Panc1 (cell line): ENCODE results near the gene ALDH4A1. TPM values are rescaled to one million over a fixed set of nuclear protein-coding genes. Genes with fewer than 3 reads are reported as not detected.
A peak's percentile ranks its signal among the peaks of the same experiment; 100 is the strongest.

Experiments used
- ATAC-seq: fragments of 200-7000 bp; cut with Tn5 transposase; 2 replicates; pipeline ENCODE4 v1.9.1; 2020; ENCODE audit warnings: mild to moderate bottlenecking, moderate library complexity
- BruUV-seq: library from RNA; stranded (reverse); fragments of 400-500 nt; replicated peaks from 2 replicates; lab custom pipeline; 2021; lab: Mats Ljungman, UMichigan
- CTCF ChIA-PET: fragments of 300-600 bp; sonication (Branson Sonifier 250); formaldehyde crosslinking; loops from one replicate; lab custom pipeline; 2022; ENCODE audit warnings: antibody characterized with exemption; lab: Charles Lee
- POLR2A ChIA-PET: fragments of 300-600 bp; sonication (Branson Sonifier 250); formaldehyde crosslinking; loops from one replicate; lab custom pipeline; 2022; ENCODE audit warnings: antibody characterized with exemption; lab: Charles Lee
- DNase-seq: peaks from one replicate; pipeline ENCODE4 v3.0.0-alpha.2; 2010; ENCODE audit warnings: low read depth, low spot score
- H3K27ac ChIP-seq: 2 replicates; pipeline ENCODE4 v1.5.1; 2011; ENCODE audit warnings: mild to moderate bottlenecking, low read length, inconsistent platforms
- H3K27me3 ChIP-seq: fragments of 200-500 bp; sonication (Bioruptor generic); 2 replicates; pipeline ENCODE4 v1.6.0; 2014; ENCODE audit warnings: low read length, inconsistent platforms; ENCODE audit not compliant: control insufficient read depth, insufficient read depth
- H3K36me3 ChIP-seq: fragments of 200-500 bp; sonication (Bioruptor generic); 2 replicates; pipeline ENCODE4 v1.5.1; 2014; ENCODE audit warnings: inconsistent platforms, mild to moderate bottlenecking, low read length, moderate library complexity; ENCODE audit not compliant: control insufficient read depth, insufficient read depth
- H3K4me1 ChIP-seq: 2 replicates; pipeline ENCODE4 v1.5.1; 2011; ENCODE audit warnings: inconsistent platforms, mild to moderate bottlenecking, low read length, moderate library complexity; ENCODE audit not compliant: control insufficient read depth, insufficient read depth
- H3K4me3 ChIP-seq, 2 experiments: 2 replicates each; pipeline ENCODE4 v1.5.1; 2011 to 2012; ENCODE audit warnings: low read depth in 2 of 2, low read length in 2 of 2, mild to moderate bottlenecking in 2 of 2, inconsistent platforms in 1 of 2, moderate library complexity in 1 of 2
- H3K9me3 ChIP-seq: fragments of 200-500 bp; sonication (Bioruptor generic); 2 replicates; pipeline ENCODE4 v1.5.1; 2014; ENCODE audit warnings: low read depth, mild to moderate bottlenecking, inconsistent platforms, low read length, moderate library complexity; ENCODE audit not compliant: control insufficient read depth, insufficient read depth
- POLR2AphosphoS5 ChIP-seq: IDR thresholded peaks from 2 replicates; pipeline ENCODE4 v1.6.1; 2012; ENCODE audit warnings: mild to moderate bottlenecking, low read depth, low read length, moderate library complexity
- REST ChIP-seq, 2 experiments: IDR thresholded peaks; 2 replicates each; pipeline ENCODE4 v1.6.1; 2011 to 2012; ENCODE audit warnings: low read depth in 2 of 2, control low read depth in 1 of 2, low read length in 1 of 2, mild to moderate bottlenecking in 1 of 2, moderate library complexity in 1 of 2; ENCODE audit not compliant: insufficient read depth in 1 of 2
- SIN3A ChIP-seq: IDR thresholded peaks from 2 replicates; pipeline ENCODE4 v1.6.1; 2012; ENCODE audit warnings: low read depth, mild to moderate bottlenecking, low read length, moderate library complexity, borderline replicate concordance; ENCODE audit not compliant: insufficient read depth
- TCF7L2 ChIP-seq: IDR thresholded peaks from 2 replicates; pipeline ENCODE4 v1.6.1; 2011; ENCODE audit warnings: mild to moderate bottlenecking, low read depth, low read length, inconsistent platforms
- in situ Hi-C: cut with HindIII; loops from 2 replicates; pipeline ENCODE4 v1.10.0; 2016; ENCODE audit warnings: low sequenced_read_pairs, low pct_unique_long_range_greater_than_20kb
- intact Hi-C: fragments of 100-400 bp; cut with micrococcal nuclease; formaldehyde crosslinking; loops from one replicate; pipeline ENCODE4 v1.10.0; 2022; ENCODE audit not compliant: unreplicated experiment
- total RNA-seq: library from RNA; stranded (reverse); gene quantifications from one replicate; pipeline ENCODE4 v1.2.1, GENCODE V29; 2021; ENCODE audit not compliant: unreplicated experiment
- TF ChIP-seq, protein P1 (sequence below): fragments of 450-650 bp; IDR thresholded peaks from 2 replicates; pipeline ENCODE4 v1.5.1; 2017; ENCODE audit warnings: mild to moderate bottlenecking

The ALDH4A1 gene
- total RNA-seq, 1 experiment from 2014 or later, result 21.7 TPM

DNA sequence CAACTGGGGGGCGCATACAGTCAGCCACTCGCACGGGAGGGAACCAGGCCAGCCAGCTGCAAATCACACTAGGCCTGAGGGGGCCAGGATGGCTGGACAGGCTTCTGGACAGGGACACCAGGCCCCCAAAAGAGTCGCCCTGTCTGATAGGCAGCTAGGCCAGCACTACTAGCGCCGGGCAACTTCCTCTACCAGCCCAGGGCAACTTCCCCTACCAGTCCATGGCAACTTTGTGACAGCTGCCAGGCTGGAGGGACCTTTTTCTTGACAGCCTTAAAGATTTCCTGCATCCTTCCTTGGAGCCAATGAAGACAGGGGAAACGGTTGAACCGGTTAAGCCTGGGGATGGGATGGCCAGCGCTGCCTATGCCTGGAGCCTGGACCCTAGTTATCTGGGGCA is 49.1 kb upstream of the ALDH4A1 start:
- no peak for TF ChIP-seq REST (IDR thresholded peaks at IDR 0.05; ENCODE audit: insufficient read depth in 1 of 2, low read depth in 2 of 2, low read length in 1 of 2)
- TF ChIP-seq, protein P1, sequence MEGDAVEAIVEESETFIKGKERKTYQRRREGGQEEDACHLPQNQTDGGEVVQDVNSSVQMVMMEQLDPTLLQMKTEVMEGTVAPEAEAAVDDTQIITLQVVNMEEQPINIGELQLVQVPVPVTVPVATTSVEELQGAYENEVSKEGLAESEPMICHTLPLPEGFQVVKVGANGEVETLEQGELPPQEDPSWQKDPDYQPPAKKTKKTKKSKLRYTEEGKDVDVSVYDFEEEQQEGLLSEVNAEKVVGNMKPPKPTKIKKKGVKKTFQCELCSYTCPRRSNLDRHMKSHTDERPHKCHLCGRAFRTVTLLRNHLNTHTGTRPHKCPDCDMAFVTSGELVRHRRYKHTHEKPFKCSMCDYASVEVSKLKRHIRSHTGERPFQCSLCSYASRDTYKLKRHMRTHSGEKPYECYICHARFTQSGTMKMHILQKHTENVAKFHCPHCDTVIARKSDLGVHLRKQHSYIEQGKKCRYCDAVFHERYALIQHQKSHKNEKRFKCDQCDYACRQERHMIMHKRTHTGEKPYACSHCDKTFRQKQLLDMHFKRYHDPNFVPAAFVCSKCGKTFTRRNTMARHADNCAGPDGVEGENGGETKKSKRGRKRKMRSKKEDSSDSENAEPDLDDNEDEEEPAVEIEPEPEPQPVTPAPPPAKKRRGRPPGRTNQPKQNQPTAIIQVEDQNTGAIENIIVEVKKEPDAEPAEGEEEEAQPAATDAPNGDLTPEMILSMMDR, result no peak
- ChIA-PET POLR2A (no interaction called here), CTCF (interaction anchor here (1.0 kb wide), 1 partner anchor 38 kb away, joined by 3 read pairs; no protein-coding TSS in a partner anchor)
- no TSS peak for BruUV-seq
- peaks cover 67% of the 10 kb centered on the region for H3K4me1 ChIP-seq
- H3K36me3 ChIP-seq, result no peaks in the 10 kb centered on the region
- H3K27me3 ChIP-seq, result no peaks in the 10 kb centered on the region
- H3K4me3 ChIP-seq, result peak overlapping the region; percentile 71 to 85
- intact Hi-C loops, result loop anchor here (5.0 to 10.0 kb wide), 3 partner anchors 39 to 123 kb away; no protein-coding TSS in a partner anchor
- DNase-seq (no peak), ATAC-seq (no peak)
- in situ Hi-C loops, result no loop called here
- peak overlapping the region; percentile 89 for H3K27ac ChIP-seq
- H3K9me3 ChIP-seq, result no peaks in the 10 kb centered on the region

DNA sequence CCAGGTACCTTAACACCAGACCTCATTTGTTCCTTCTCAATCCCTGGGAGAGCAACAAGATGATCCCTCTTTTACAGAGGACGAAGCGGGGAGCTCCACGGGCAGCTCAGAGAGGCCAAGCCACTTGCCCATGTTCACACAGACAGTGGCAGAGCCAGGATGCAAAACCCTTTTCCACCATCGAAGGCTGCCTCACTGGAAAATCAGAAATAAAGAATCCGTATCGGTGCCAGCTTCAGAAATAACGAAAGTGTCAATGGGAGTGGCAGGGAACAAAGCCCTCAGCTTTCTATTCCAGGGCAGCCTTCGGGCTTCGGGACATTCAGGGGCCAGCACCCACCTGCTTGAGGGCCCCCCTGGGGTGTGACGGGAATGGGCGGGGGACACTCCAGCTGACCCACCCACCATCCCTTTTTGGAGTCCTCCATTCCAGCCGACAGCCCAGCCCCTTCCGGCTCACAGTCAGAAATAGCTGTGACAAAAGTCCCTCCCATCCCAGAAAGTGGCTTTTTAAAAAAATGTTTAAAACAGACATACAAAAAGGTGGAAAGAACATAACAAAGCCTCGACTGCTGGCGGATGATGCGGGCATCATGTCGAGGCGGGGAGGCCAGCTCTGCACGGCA is 48.2 kb upstream of the ALDH4A1 start:
- TF ChIP-seq, protein P1, result no peak
- TF ChIP-seq SIN3A, result no peak
- no peak for TF ChIP-seq TCF7L2
- no peak for TF ChIP-seq POLR2AphosphoS5
- no peak for TF ChIP-seq REST (IDR thresholded peaks at IDR 0.05; ENCODE audit: insufficient read depth in 1 of 2, low read depth in 2 of 2, low read length in 1 of 2)
- peak overlapping the region; percentile 89 for H3K27ac ChIP-seq
- ATAC-seq (peak; percentile 30), DNase-seq (no peak)
- CTCF ChIA-PET, result interaction anchor here (0.6 to 1.5 kb wide), 3 partner anchors 12 to 37 kb away, joined by 3 to 4 read pairs (median 4); no protein-coding TSS in a partner anchor
- H3K4me3 ChIP-seq, result peak overlapping the region; percentile 71 to 85
- in situ Hi-C loops, result no loop called here
- no peaks in the 10 kb centered on the region for H3K27me3 ChIP-seq
- intact Hi-C loops, result loop anchor here (5.0 to 10.0 kb wide), 3 partner anchors 38 to 124 kb away; no protein-coding TSS in a partner anchor
- H3K4me1 ChIP-seq, result peaks cover 75% of the 10 kb centered on the region
- BruUV-seq, result no TSS peak
- H3K36me3 ChIP-seq, result no peaks in the 10 kb centered on the region
- POLR2A ChIA-PET, result interaction anchor here (0.7 kb wide), 1 partner anchor 9 kb away, joined by 3 read pairs; no protein-coding TSS in a partner anchor
- H3K9me3 ChIP-seq, result no peaks in the 10 kb centered on the region
